BE2C (cell line): ENCODE results near the gene FNBP1L.

Source experiments
- DNase-seq: peaks from one replicate; pipeline ENCODE4 v3.0.0-alpha.2; 2020
- H3K27me3 ChIP-seq: fragments of 250-450 bp; sonication (Bioruptor Pico); 2 replicates; pipeline ENCODE4 v1.5.1; 2020; ENCODE audit warnings: mild to moderate bottlenecking
- H3K36me3 ChIP-seq: fragments of 250-450 bp; sonication (Bioruptor Pico); 2 replicates; pipeline ENCODE4 v1.5.1; 2020; ENCODE audit warnings: mild to moderate bottlenecking
- H3K4me1 ChIP-seq: fragments of 250-450 bp; sonication (Bioruptor Pico); 2 replicates; pipeline ENCODE4 v1.5.1; 2020
- H3K4me3 ChIP-seq: 2 replicates; pipeline ENCODE4 v1.5.1; 2011; ENCODE audit warnings: low read depth, low read length
- H3K9me3 ChIP-seq: fragments of 250-450 bp; sonication (Bioruptor Pico); 2 replicates; pipeline ENCODE4 v1.5.1; 2020
- CTCF ChIP-seq: IDR thresholded peaks from 2 replicates; pipeline ENCODE4 v1.5.1; 2012; ENCODE audit warnings: mild to moderate bottlenecking, low read depth, low read length

Gene FNBP1L

GRCh38 chr1:93434088-93434487, 13.8 kb upstream of the FNBP1L start:
- H3K9me3 ChIP-seq, result no peaks in the 10 kb centered on the region
- no peak for DNase-seq
- no peak for TF ChIP-seq CTCF
- no peaks in the 10 kb centered on the region for H3K4me1 ChIP-seq
- H3K36me3 ChIP-seq, result no peaks in the 10 kb centered on the region
- no peak overlapping the region for H3K4me3 ChIP-seq
- H3K27me3 ChIP-seq, result no peaks in the 10 kb centered on the region

- DNase-seq, result no peak
- no peak overlapping the region for H3K4me3 ChIP-seq
- no peaks in the 10 kb centered on the region for H3K36me3 ChIP-seq
- H3K27me3 ChIP-seq, result no peaks in the 10 kb centered on the region
- no peak for TF ChIP-seq CTCF
- H3K4me1 ChIP-seq, result no peaks in the 10 kb centered on the region
- no peaks in the 10 kb centered on the region for H3K9me3 ChIP-seq
Observed at GRCh38 chr1:93434987-93435386, 12.9 kb upstream of the FNBP1L start.

- Histone ChIP-seq H3K27me3 (no peaks in the 10 kb centered on the region), H3K4me3 (no peak overlapping the region)
Observed at GRCh38 chr1:93435443-93435842, 12.5 kb upstream of the FNBP1L start.

GRCh38 chr1:93436496-93436895, 11.4 kb upstream of the FNBP1L start:
- no peaks in the 10 kb centered on the region for H3K9me3 ChIP-seq
- TF ChIP-seq CTCF, result no peak
- H3K4me1 ChIP-seq, result no peaks in the 10 kb centered on the region
- no peaks in the 10 kb centered on the region for H3K27me3 ChIP-seq
- DNase-seq, result no peak
- no peak overlapping the region for H3K4me3 ChIP-seq
- no peaks in the 10 kb centered on the region for H3K36me3 ChIP-seq

More at GRCh38 chr1:93435443-93435842, 12.5 kb upstream of the FNBP1L start:
- Histone ChIP-seq H3K36me3 (no peaks in the 10 kb centered on the region), H3K9me3 (no peaks in the 10 kb centered on the region), H3K4me1 (no peaks in the 10 kb centered on the region)
- no peak for DNase-seq
- TF ChIP-seq CTCF, result no peak

- H3K4me3 ChIP-seq, result no peak overlapping the region
- no peaks in the 10 kb centered on the region for H3K27me3 ChIP-seq
- no peaks in the 10 kb centered on the region for H3K4me1 ChIP-seq
- no peaks in the 10 kb centered on the region for H3K9me3 ChIP-seq
- no peaks in the 10 kb centered on the region for H3K36me3 ChIP-seq
- TF ChIP-seq CTCF, result peak; percentile 45
- no peak for DNase-seq
Observed at GRCh38 chr1:93437976-93438605, 9.8 kb upstream of the FNBP1L start.

- TF ChIP-seq CTCF, result no peak
- no peaks in the 10 kb centered on the region for H3K36me3 ChIP-seq
- DNase-seq, result no peak
- H3K27me3 ChIP-seq, result no peaks in the 10 kb centered on the region
- no peaks in the 10 kb centered on the region for H3K9me3 ChIP-seq
- H3K4me1 ChIP-seq, result no peaks in the 10 kb centered on the region
- H3K4me3 ChIP-seq, result no peak overlapping the region
Observed at GRCh38 chr1:93438716-93439115, 9.2 kb upstream of the FNBP1L start.
